ENCODE measurements around the gene TENM3. TPM values are rescaled to one million over a fixed set of nuclear protein-coding genes. Genes with fewer than 3 reads are reported as not detected.

Gene TENM3
- total RNA-seq, 2 experiments from 2014 or later = not detected

DNA sequence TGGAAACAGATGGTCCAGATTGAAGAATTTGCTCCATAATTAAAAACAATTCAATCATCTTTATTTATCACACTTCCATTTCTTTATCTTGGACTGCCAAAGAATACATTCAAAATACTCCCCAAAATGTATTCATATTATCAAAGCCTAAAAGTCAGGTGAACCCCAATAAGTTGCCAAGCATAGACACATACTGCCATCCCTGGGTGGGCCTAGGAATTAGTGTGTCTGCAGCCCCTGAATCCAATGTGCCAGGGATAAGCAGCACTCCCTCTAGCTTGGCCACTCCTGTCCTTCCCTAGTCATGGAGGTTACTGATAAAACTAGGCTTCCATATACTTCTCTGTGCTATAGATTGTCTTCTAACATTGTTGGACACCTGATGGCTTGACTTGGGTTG is 199.9 kb downstream of the TENM3 start:
- DNase-seq (no peak), ATAC-seq (no peak)
- CTCF ChIA-PET = no interaction called here
- Mint-ChIP-seq H3K27me3 (peaks cover 32% of the 10 kb centered on the region), H3K9me3 (no peaks in the 10 kb centered on the region), H3K4me3 (no peak overlapping the region), H3K36me3 (ENCODE audit: low read depth) (no peaks in the 10 kb centered on the region), H3K4me1 (ENCODE audit: low read depth) (no peaks in the 10 kb centered on the region), H3K27ac (no peak overlapping the region)
- intact Hi-C loops (cut with micrococcal nuclease) = no loop called here
- POLR2A ChIA-PET = no interaction called here
- TF ChIP-seq, protein P1, sequence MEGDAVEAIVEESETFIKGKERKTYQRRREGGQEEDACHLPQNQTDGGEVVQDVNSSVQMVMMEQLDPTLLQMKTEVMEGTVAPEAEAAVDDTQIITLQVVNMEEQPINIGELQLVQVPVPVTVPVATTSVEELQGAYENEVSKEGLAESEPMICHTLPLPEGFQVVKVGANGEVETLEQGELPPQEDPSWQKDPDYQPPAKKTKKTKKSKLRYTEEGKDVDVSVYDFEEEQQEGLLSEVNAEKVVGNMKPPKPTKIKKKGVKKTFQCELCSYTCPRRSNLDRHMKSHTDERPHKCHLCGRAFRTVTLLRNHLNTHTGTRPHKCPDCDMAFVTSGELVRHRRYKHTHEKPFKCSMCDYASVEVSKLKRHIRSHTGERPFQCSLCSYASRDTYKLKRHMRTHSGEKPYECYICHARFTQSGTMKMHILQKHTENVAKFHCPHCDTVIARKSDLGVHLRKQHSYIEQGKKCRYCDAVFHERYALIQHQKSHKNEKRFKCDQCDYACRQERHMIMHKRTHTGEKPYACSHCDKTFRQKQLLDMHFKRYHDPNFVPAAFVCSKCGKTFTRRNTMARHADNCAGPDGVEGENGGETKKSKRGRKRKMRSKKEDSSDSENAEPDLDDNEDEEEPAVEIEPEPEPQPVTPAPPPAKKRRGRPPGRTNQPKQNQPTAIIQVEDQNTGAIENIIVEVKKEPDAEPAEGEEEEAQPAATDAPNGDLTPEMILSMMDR (IDR thresholded peaks at IDR 0.05) = no peak

DNA sequence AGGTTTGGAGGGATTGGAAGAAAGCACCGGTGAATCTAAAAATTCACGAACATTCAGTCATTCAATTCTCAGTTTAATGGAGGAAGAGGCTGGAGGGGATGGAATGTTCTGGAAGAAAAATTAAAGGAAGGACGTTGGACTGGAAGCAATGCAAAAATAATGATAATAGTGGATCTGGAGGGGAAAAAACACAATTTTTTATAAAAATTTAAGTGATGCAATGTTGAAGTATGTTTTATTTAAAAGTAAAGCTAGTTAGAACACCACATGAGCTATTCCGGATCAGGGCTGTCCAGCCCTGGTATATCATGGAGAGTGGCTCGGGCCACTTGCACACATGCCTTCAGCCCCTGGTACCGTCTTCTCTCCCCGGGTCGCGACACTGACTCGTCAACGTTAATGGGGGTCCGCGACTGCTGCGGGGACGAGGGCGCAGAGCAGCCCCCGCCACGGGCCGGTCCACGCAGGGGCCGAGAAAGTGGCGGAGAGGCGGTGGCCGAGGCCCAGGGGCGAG is 204.6 kb downstream of the TENM3 start:
- intact Hi-C loops (cut with micrococcal nuclease) = no loop called here

DNA sequence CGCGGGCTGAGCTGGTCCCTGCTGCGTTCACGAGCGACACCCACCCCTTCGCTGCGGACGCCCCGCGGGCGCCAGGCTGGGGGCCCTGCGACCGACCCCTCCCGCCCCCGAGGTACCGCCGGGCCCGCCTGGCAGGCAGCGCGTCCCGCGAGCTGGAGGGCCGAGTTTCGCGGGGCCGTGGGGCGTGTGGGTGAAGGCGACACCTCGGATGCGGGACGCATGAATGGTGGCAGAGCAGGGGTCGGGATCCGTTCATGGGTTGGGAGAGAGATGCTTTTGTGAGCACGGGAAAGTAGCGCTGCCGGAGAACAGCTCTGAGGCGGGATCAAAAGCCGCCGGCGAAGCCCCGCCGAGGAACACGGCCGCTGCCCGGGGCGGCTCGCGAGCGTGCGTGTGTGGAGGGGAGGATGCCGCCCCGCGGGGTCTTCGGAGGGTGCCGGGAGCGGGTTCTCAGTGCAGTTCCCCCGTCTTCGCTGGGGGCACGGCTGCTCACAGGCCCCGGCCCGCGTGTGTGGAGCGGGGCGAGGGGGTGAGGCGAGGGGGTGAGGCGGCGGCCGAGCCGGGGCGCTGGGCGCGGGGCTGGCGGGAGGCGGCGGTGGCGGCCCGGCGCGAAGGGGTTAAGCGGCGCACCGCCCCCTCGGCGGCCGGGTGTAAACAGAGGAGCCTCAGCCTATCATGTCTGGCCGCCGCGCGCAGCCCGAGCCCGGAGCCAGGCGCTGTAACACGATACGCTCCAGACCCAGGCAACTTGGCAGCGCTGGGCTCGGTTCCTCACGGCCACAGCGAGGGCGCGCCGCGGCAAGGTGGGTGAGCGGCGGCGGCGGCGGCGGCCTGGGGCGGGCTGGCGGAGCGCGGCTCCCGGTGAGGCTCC is 205.3 kb downstream of the TENM3 start:
- ATAC-seq (peak; percentile 92), DNase-seq (peak; percentile 53)
- no peak overlapping the region for H3K27ac Mint-ChIP-seq
- peaks cover 13% of the 10 kb centered on the region for H3K4me1 Mint-ChIP-seq (ENCODE audit: low read depth)
- H3K4me3 Mint-ChIP-seq = peak overlapping the region; percentile 61
- peaks cover 53% of the 10 kb centered on the region for H3K27me3 Mint-ChIP-seq
- TF ChIP-seq, protein P1 (IDR thresholded peaks at IDR 0.05) = no peak
- POLR2A ChIA-PET = no interaction called here
- H3K36me3 Mint-ChIP-seq (ENCODE audit: low read depth) = no peaks in the 10 kb centered on the region
- H3K9me3 Mint-ChIP-seq = no peaks in the 10 kb centered on the region
- CTCF ChIA-PET = no interaction called here
- intact Hi-C loops (cut with micrococcal nuclease) = no loop called here

More for the DNA sequence above, 204.6 kb downstream of the TENM3 start:
- Mint-ChIP-seq H3K9me3 (no peaks in the 10 kb centered on the region), H3K36me3 (ENCODE audit: low read depth) (no peaks in the 10 kb centered on the region), H3K27ac (no peak overlapping the region), H3K27me3 (peaks cover 56% of the 10 kb centered on the region), H3K4me3 (peak overlapping the region; percentile 49), H3K4me1 (ENCODE audit: low read depth) (peaks cover 13% of the 10 kb centered on the region)
- TF ChIP-seq, protein P1 (IDR thresholded peaks at IDR 0.05) = no peak
- ATAC-seq (no peak), DNase-seq (no peak)
- POLR2A ChIA-PET = no interaction called here
- CTCF ChIA-PET = no interaction called here

DNA sequence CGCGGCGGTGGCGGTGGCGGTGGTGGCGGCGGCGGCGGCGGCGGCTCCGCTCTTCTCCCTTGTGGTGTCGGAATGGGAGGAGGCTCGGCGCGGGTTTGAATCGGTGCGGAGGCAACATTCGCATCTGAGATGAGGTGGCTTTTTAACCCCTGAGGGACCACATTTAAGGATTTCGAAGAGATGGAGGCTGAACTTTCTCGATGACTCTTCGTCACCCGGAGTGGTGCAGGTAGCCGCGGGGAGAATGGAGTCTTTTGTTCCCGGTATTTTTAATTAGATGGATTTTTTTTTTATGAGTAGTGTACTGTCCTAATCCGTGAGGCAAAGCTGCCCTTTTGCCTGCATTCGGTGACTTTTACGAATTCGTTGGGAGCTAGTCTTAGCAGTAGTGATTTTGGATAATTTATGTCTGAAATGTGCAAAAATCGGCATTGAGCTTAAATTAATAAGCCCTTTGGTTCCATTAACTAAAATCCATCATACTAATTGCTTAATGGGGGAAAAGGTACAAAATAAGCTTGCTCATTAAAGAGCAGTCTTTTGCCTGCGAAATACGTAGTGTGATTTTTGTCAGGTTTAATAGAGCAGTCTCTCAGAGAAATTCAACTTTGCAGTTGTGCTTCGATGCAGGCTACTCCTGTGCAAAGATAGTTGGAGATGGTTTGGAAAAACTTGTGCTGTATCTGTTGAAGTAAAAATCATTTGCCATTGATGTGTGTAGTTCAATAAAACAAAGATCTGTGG is 206.2 kb downstream of the TENM3 start:
- intact Hi-C loops (cut with micrococcal nuclease) = no loop called here
- ChIA-PET POLR2A (no interaction called here), CTCF (no interaction called here)
- TF ChIP-seq, protein P1 (IDR thresholded peaks at IDR 0.05) = no peak
- Mint-ChIP-seq H3K27me3 (peaks cover 52% of the 10 kb centered on the region), H3K27ac (no peak overlapping the region), H3K4me1 (ENCODE audit: low read depth) (peaks cover 13% of the 10 kb centered on the region), H3K36me3 (ENCODE audit: low read depth) (no peaks in the 10 kb centered on the region), H3K9me3 (no peaks in the 10 kb centered on the region), H3K4me3 (peak overlapping the region; percentile 58)
- ATAC-seq (no peak), DNase-seq (no peak)

Measured in activated CD8-positive, alpha-beta T cell treated with anti-CD3 and anti-CD28 coated beads for 36 hours (primary cell).